Measurements from ENCODE around the gene CDA.

Gene CDA

GRCh38 chr1:20565234-20565633, 23.7 kb upstream of the CDA start:
- Histone ChIP-seq H3K4me3 (ENCODE audit: low read depth in 1 of 2, low read length in 1 of 2) (no peak overlapping the region), H3K27ac (no peak overlapping the region), H3K9me3 (no peaks in the 10 kb centered on the region), H3K27me3 (peaks cover 75% of the 10 kb centered on the region), H3K4me1 (ENCODE audit: control insufficient read depth in 1 of 2, insufficient read depth in 1 of 2, low read depth in 1 of 2, low read length in 1 of 2) (no peaks in the 10 kb centered on the region), H3K36me3 (no peaks in the 10 kb centered on the region)
- TF ChIP-seq, protein P1, sequence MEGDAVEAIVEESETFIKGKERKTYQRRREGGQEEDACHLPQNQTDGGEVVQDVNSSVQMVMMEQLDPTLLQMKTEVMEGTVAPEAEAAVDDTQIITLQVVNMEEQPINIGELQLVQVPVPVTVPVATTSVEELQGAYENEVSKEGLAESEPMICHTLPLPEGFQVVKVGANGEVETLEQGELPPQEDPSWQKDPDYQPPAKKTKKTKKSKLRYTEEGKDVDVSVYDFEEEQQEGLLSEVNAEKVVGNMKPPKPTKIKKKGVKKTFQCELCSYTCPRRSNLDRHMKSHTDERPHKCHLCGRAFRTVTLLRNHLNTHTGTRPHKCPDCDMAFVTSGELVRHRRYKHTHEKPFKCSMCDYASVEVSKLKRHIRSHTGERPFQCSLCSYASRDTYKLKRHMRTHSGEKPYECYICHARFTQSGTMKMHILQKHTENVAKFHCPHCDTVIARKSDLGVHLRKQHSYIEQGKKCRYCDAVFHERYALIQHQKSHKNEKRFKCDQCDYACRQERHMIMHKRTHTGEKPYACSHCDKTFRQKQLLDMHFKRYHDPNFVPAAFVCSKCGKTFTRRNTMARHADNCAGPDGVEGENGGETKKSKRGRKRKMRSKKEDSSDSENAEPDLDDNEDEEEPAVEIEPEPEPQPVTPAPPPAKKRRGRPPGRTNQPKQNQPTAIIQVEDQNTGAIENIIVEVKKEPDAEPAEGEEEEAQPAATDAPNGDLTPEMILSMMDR (IDR thresholded peaks at IDR 0.05) = no peak

DNA sequence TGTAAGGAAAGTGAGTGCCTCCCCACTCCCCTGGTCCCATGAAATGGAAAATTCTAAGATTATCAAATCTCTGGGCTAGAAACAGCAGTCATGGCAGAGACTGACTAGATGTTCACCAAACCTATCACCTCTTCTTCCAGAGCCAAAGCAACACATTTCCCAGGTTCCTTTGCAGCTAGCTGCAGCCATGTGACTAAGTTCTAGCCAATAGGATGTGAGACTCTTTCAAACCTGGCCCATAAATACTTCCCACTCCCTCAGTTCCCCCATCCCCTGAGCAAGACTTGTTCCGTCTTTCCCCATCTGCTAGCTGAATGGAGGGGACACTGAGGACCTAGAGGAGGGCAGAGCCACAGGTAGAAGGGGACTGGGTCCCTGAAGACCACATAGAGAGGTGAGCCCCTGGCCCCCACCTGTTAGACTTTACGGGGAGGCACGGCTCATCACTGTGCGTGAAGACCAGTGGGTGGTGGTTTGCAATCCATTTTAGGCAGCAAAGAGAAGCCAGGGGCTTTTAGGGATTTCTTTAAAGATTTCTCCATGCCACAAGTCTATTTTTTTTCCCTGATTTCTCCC, 19.3 kb upstream of the CDA start:
- TF ChIP-seq, protein P1 (IDR thresholded peaks at IDR 0.05) = no peak
- Histone ChIP-seq H3K27ac (no peak overlapping the region), H3K4me3 (ENCODE audit: low read depth in 1 of 2, low read length in 1 of 2) (no peak overlapping the region), H3K4me1 (ENCODE audit: control insufficient read depth in 1 of 2, insufficient read depth in 1 of 2, low read depth in 1 of 2, low read length in 1 of 2) (no peaks in the 10 kb centered on the region), H3K9me3 (no peaks in the 10 kb centered on the region), H3K36me3 (no peaks in the 10 kb centered on the region), H3K27me3 (peaks cover 74% of the 10 kb centered on the region)

- Histone ChIP-seq H3K27me3 (peaks cover 67% of the 10 kb centered on the region), H3K27ac (no peak overlapping the region), H3K36me3 (no peaks in the 10 kb centered on the region), H3K4me3 (ENCODE audit: low read depth in 1 of 2, low read length in 1 of 2) (no peak overlapping the region), H3K9me3 (no peaks in the 10 kb centered on the region), H3K4me1 (ENCODE audit: control insufficient read depth in 1 of 2, insufficient read depth in 1 of 2, low read depth in 1 of 2, low read length in 1 of 2) (peaks cover 11 to 14% of the 10 kb centered on the region in 2 experiments)
- TF ChIP-seq, protein P1 (IDR thresholded peaks at IDR 0.05) = no peak
Observed at GRCh38 chr1:20571427-20571826, 17.5 kb upstream of the CDA start.

DNA sequence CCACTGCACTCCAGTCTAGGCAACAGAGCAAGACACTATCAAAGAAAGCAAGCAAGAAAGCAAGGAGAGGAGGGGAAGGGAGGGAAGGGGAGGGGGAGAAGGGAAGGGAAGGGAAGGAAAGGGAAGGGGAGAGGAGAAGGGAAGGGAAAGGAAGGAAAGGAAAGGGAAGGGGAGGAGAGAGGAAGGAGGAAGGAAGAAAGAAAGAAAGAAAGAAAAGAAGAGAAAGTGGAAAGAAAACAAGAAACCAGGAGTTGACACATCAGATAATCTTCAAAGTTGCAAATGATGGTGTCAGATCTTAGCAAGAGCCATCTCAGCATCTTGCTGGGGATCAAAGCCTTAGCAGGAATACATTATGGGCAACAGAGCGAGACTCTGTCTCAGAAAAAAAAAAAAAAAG, 14.9 kb upstream of the CDA start:
- Histone ChIP-seq H3K4me3 (ENCODE audit: low read depth in 1 of 2, low read length in 1 of 2) (no peak overlapping the region), H3K36me3 (no peaks in the 10 kb centered on the region), H3K4me1 (ENCODE audit: control insufficient read depth in 1 of 2, insufficient read depth in 1 of 2, low read depth in 1 of 2, low read length in 1 of 2) (peaks cover 18 to 25% of the 10 kb centered on the region in 2 experiments), H3K27me3 (peaks cover 60% of the 10 kb centered on the region), H3K27ac (no peak overlapping the region), H3K9me3 (no peaks in the 10 kb centered on the region)
- TF ChIP-seq, protein P1 (IDR thresholded peaks at IDR 0.05) = no peak

DNA sequence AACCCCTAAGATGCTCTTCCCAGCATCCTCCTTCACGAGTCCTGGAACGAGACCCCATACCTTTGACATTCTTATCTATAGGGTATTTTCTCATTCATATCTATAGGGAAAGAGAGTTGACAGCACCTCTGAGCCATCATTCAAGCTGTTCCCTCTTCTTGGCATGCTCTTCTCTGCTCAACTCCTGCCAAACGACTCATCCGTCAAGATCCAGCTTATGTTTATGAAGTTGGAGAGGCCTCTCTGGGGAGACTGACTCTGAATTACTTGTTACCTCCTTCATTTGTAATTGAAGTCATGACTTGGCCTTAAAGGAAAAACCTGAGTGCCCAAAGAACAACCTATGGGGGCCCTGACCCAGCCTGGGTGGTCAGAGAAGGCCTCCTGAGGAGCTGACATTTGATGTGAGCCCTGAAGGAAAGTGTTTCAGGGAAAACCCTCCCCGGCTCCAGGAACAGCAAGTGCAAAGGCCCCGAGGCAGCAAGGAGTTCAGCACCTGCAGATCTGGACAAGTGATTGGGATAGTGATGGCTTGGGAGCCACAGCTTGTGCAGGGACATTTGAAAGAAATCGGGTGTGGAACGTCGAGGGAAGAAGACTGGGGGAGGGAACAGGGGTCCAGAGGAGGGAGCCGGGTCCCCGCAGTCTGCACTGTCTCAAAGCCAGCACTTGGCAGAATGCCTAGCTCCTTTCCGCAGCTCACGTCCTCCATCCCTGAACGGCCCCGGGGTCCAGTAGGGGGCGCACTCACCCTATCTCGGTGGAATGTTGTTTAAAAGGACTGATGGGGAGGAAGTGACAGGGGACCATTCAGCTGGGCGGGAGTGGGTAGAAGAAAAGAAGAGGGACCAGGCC, 14.0 kb upstream of the CDA start:
- Histone ChIP-seq H3K27me3 (peaks cover 50% of the 10 kb centered on the region), H3K36me3 (no peaks in the 10 kb centered on the region), H3K27ac (peak overlapping the region; percentile 59), H3K9me3 (no peaks in the 10 kb centered on the region), H3K4me1 (ENCODE audit: control insufficient read depth in 1 of 2, insufficient read depth in 1 of 2, low read depth in 1 of 2, low read length in 1 of 2) (peaks cover 18 to 27% of the 10 kb centered on the region in 2 experiments), H3K4me3 (ENCODE audit: low read depth in 1 of 2, low read length in 1 of 2) (no peak overlapping the region)
- TF ChIP-seq, protein P1 (IDR thresholded peaks at IDR 0.05) = peak; percentile 91

Measured in neutrophil (primary cell).